Rectal smooth muscle tissue (tissue), 1 donor: Measurements from ENCODE around the gene DCAF16.
"Not testable (repeated sequence)": the region's sequence is repeated elsewhere in the genome, so short reads cannot be mapped to it uniquely, and the experiment has no call there.

ENCODE experiments used
- H3K27ac ChIP-seq: one replicate; pipeline ENCODE4 v1.7.0; 2013; ENCODE audit warnings: low read depth, low read length, inconsistent platforms
- H3K27me3 ChIP-seq: one replicate; pipeline ENCODE4 v1.7.0; 2013; ENCODE audit warnings: low read length; ENCODE audit not compliant: control insufficient read depth, insufficient read depth
- H3K36me3 ChIP-seq: one replicate; pipeline ENCODE4 v1.7.0; 2013; ENCODE audit warnings: low read length; ENCODE audit not compliant: control insufficient read depth, insufficient read depth
- H3K4me1 ChIP-seq: one replicate; pipeline ENCODE4 v1.7.0; 2013; ENCODE audit warnings: low read length; ENCODE audit not compliant: control insufficient read depth, insufficient read depth
- H3K4me3 ChIP-seq: one replicate; pipeline ENCODE4 v1.7.0; 2013; ENCODE audit warnings: low read length
- H3K9ac ChIP-seq: one replicate; pipeline ENCODE4 v1.7.0; 2013; ENCODE audit warnings: low read length

Gene DCAF16

GRCh38 chr4:17810260-17811077 lies at the start of gene DCAF16, which contains the start of gene NCAPG:
Gene DCAF16 (minus strand): TSS chr4:17810757. CDS start chr4:17804141, 6,616 bp downstream.
Gene NCAPG (plus strand): TSS chr4:17810979. CDS start chr4:17811078, 99 bp downstream.
- Histone ChIP-seq H3K27ac (peak within 1 kb of the TSS; percentile 95), H3K36me3 (no peaks in the 10 kb centered on the region), H3K4me1 (peaks cover 21% of the 10 kb centered on the region), H3K4me3 (peak within 1 kb of the TSS; percentile 98), H3K27me3 (no peaks in the 10 kb centered on the region), H3K9ac (peak within 1 kb of the TSS; percentile 94)

GRCh38 chr4:17859793-17860406 lies 49.3 kb upstream of the DCAF16 start:
- Histone ChIP-seq H3K27me3 (no peaks in the 10 kb centered on the region), H3K4me3 (no peak overlapping the region), H3K9ac (no peak overlapping the region), H3K4me1 (no peaks in the 10 kb centered on the region), H3K27ac (no peak overlapping the region), H3K36me3 (no peaks in the 10 kb centered on the region)

DNA sequence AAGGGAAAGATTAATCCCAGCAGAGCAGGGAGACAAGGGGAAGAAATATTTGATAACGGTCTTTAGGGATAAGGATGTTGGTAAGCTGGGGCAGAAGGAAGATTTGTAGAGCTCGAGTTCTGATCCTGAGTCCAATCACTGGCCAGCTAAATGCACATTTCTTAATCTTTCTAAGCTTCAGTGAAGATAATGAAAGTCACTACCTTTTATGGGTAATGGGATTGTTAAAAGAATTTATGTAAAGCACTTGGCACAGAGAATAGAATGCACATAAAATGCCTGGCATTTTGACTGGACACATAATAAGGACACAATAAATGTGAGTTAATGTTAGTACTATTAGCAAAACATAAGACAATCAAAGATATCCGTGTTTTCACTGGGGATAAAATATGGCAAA lies 43.5 kb upstream of the DCAF16 start:
- H3K4me1 ChIP-seq: no peaks in the 10 kb centered on the region
- no peak overlapping the region for H3K4me3 ChIP-seq
- H3K36me3 ChIP-seq: no peaks in the 10 kb centered on the region
- H3K27ac ChIP-seq: no peak overlapping the region
- no peaks in the 10 kb centered on the region for H3K27me3 ChIP-seq
- H3K9ac ChIP-seq: no peak overlapping the region

DNA sequence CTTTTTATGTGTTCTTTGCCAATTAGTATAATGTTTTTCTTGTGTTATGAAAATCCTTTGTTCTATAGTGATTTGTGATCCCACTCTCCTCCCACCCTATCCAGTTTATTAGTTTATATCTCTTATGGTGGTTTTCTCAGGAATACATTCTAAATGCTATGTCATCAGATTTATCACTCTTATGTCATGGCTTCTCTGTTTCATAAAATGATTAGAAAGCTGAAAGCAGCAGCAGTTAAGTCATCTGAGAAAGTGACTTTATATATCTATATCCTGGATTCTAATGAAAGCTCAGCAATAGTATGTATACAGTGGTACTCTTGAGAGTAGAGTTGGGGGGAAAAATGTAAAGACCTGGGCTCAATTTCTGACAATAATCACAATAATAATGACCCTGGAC lies 41.4 kb upstream of the DCAF16 start:
- Histone ChIP-seq H3K4me1 (no peaks in the 10 kb centered on the region), H3K27ac (no peak overlapping the region), H3K9ac (no peak overlapping the region), H3K36me3 (no peaks in the 10 kb centered on the region), H3K27me3 (no peaks in the 10 kb centered on the region), H3K4me3 (no peak overlapping the region)

GRCh38 chr4:17850295-17850694 lies 39.7 kb upstream of the DCAF16 start:
- H3K9ac ChIP-seq, H3K27me3 ChIP-seq, H3K4me1 ChIP-seq, H3K27ac ChIP-seq, H3K4me3 ChIP-seq, H3K36me3 ChIP-seq: not testable (repeated sequence)

DNA sequence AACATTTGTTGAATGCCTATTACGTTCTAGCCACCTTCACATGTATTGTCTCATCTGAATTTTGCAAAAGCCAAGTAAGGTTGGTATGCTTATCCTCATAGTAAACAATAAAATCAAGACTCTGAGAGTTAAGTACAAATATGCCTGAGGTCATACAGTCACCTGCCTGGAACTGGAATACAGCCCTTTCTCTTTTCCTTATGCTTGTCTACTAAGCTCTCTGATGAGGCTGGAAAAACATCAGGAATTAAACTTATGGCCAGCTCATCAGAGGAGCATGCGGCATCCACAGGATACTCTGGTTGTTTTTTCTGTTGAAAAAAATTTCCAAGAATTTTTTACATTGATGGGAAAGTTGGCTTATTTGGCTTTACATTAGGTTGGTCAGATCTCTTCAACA lies 35.7 kb upstream of the DCAF16 start:
- Histone ChIP-seq H3K4me3 (no peak overlapping the region), H3K27ac (no peak overlapping the region), H3K36me3 (no peaks in the 10 kb centered on the region)

GRCh38 chr4:17823871-17824669 lies 13.5 kb upstream of the DCAF16 start:
- no peaks in the 10 kb centered on the region for H3K4me1 ChIP-seq
- H3K9ac ChIP-seq: no peak overlapping the region
- H3K36me3 ChIP-seq: no peaks in the 10 kb centered on the region
- no peak overlapping the region for H3K27ac ChIP-seq
- no peaks in the 10 kb centered on the region for H3K27me3 ChIP-seq
- no peak overlapping the region for H3K4me3 ChIP-seq

More for the DNA sequence above, 35.7 kb upstream of the DCAF16 start:
- Histone ChIP-seq H3K4me1 (no peaks in the 10 kb centered on the region), H3K27me3 (no peaks in the 10 kb centered on the region), H3K9ac (no peak overlapping the region)

DNA sequence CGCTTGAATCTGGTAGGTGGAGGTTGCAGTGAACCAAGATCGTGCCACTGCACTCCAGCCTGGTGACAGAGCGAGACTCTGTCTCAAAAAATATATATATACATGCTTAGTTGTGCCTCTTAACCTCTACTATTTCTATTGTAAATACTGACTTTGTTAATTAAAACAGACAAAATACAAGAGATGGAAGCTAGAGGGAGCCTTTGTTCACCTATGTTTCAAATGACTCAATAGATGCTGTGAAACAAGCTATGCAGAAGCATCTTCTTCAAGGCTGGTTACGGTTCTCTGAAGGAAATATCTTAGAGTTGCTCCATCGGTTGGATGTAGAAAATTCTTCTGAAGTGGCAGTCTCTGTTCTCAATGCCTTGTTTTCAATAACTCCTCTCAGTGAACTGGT lies 6.5 kb upstream of the DCAF16 start:
- Histone ChIP-seq H3K9ac (no peak overlapping the region), H3K4me1 (no peaks in the 10 kb centered on the region), H3K4me3 (no peak overlapping the region), H3K27ac (no peak overlapping the region), H3K36me3 (no peaks in the 10 kb centered on the region), H3K27me3 (no peaks in the 10 kb centered on the region)

GRCh38 chr4:17816142-17816541 lies 5.6 kb upstream of the DCAF16 start:
- Histone ChIP-seq H3K4me3 (no peak overlapping the region), H3K36me3 (no peaks in the 10 kb centered on the region), H3K27ac (no peak overlapping the region), H3K4me1 (peaks cover 2% of the 10 kb centered on the region), H3K9ac (no peak overlapping the region), H3K27me3 (no peaks in the 10 kb centered on the region)

DNA sequence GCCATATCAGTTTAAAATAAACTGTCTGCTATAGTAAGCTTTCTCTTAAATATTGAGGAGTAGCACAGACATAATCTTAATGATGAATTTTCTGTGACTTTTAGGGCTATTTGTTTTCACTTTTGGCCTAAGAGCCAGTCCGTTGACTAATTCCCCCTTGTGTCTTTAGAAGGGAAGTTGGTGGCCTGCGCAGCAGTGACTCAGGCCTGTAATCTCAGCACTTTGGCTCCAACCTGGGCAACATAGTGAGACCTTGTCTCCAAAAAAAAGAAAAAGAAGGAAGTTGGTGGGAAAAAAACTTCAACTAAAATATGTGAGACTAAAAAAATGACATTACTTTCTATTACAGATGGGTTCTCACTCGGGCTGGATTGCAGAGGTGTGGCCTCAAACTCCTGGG lies 3.6 kb upstream of the DCAF16 start:
- no peak overlapping the region for H3K4me3 ChIP-seq
- no peak overlapping the region for H3K9ac ChIP-seq
- H3K27me3 ChIP-seq: no peaks in the 10 kb centered on the region
- peaks cover 8% of the 10 kb centered on the region for H3K4me1 ChIP-seq
- H3K27ac ChIP-seq: no peak overlapping the region
- H3K36me3 ChIP-seq: no peaks in the 10 kb centered on the region

GRCh38 chr4:17812801-17813200 lies 2.2 kb upstream of the DCAF16 start:
- H3K4me3 ChIP-seq: no peak overlapping the region
- no peaks in the 10 kb centered on the region for H3K36me3 ChIP-seq
- H3K27me3 ChIP-seq: no peaks in the 10 kb centered on the region
- H3K27ac ChIP-seq: no peak overlapping the region
- peaks cover 13% of the 10 kb centered on the region for H3K4me1 ChIP-seq
- no peak overlapping the region for H3K9ac ChIP-seq

- no peak overlapping the region for H3K27ac ChIP-seq
- no peak overlapping the region for H3K9ac ChIP-seq
- peaks cover 20% of the 10 kb centered on the region for H3K4me1 ChIP-seq
- no peaks in the 10 kb centered on the region for H3K36me3 ChIP-seq
- H3K4me3 ChIP-seq: no peak overlapping the region
- no peaks in the 10 kb centered on the region for H3K27me3 ChIP-seq
These were observed 1.6 kb upstream of the DCAF16 start for GRCh38 chr4:17812125-17812524.
